Measurements from ENCODE around the gene NRXN3. TPM values are rescaled to one million over a fixed set of nuclear protein-coding genes. Genes with fewer than 3 reads are reported as not detected.

NRXN3 gene
- total and polyA plus RNA-seq, 2 experiments from 2014 or later = 1.0 to 1.8 TPM

- no peaks in the 10 kb centered on the region for H3K27me3 ChIP-seq (ENCODE audit: insufficient read depth)
- H3K4me1 ChIP-seq (ENCODE audit: insufficient read depth) = no peaks in the 10 kb centered on the region
- no peaks in the 10 kb centered on the region; the same call in 1 of the 2 replicates for H3K36me3 ChIP-seq (ENCODE audit: insufficient read depth)
- H3K36me3 Mint-ChIP-seq (ENCODE audit: low read depth) = no peaks in the 10 kb centered on the region
- no peak overlapping the region for H3K4me2 ChIP-seq
- H3K4me1 Mint-ChIP-seq = peaks cover 3% of the 10 kb centered on the region; the same call in 1 of the 3 replicates
- no peaks in the 10 kb centered on the region for H3K9me2 ChIP-seq (ENCODE audit: insufficient read depth)
- no peaks in the 10 kb centered on the region for H3F3A ChIP-seq (replicated peaks; ENCODE audit: low read depth)
- no peak overlapping the region for H3K4me3 ChIP-seq
- no peak overlapping the region for H3K27ac Mint-ChIP-seq
- H3K27ac ChIP-seq (ENCODE audit: low read depth) = no peak overlapping the region
- H2AFZ ChIP-seq = no peak overlapping the region
- H4K20me1 ChIP-seq (replicated peaks; ENCODE audit: insufficient read depth) = no peaks in the 10 kb centered on the region
- H3K4me3 Mint-ChIP-seq = no peak overlapping the region
- DNase-seq (ENCODE audit: low spot score) (no peak), ATAC-seq (no peak)
- H3K9me3 Mint-ChIP-seq = no peaks in the 10 kb centered on the region
- no peaks in the 10 kb centered on the region for H3K27me3 Mint-ChIP-seq (ENCODE audit: insufficient read depth, low read depth, poor library complexity)
- no peaks in the 10 kb centered on the region for H3K79me2 ChIP-seq (replicated peaks; ENCODE audit: insufficient read depth)
- no peak for TF ChIP-seq ZNF462 (CRISPR knock-in tag; IDR thresholded peaks at IDR 0.05)
- no peak for TF ChIP-seq STAT1 (IDR thresholded peaks at IDR 0.05; ENCODE audit: unreplicated experiment)
- TF ChIP-seq EZH2 (IDR thresholded peaks at IDR 0.05; ENCODE audit: low read depth, unreplicated experiment) = no peak
- no peak for TF ChIP-seq ZNF114 (CRISPR knock-in tag; IDR thresholded peaks at IDR 0.05)
- no peak for TF ChIP-seq ZNF331 (CRISPR knock-in tag; IDR thresholded peaks at IDR 0.05; ENCODE audit: low read depth)
- TF ChIP-seq REST (IDR thresholded peaks at IDR 0.05; ENCODE audit: unreplicated experiment) = no peak
- no peak for TF ChIP-seq CTCF (conservative IDR thresholded peaks at IDR 0.05; ENCODE audit: low read depth in 2 of 2)
- no peak for TF ChIP-seq EZH2phosphoT487 (IDR thresholded peaks at IDR 0.05; ENCODE audit: unreplicated experiment)
- TF ChIP-seq CREB1 (CRISPR knock-in tag; IDR thresholded peaks at IDR 0.05; ENCODE audit: low read depth) = no peak
- no peak for TF ChIP-seq POLR2AphosphoS5 (IDR thresholded peaks at IDR 0.05; ENCODE audit: low read depth)
Observed at GRCh38 chr14:79706382-79706781, 1536.2 kb downstream of the NRXN3 start.

Data from GM23338 (cell line).